GM12892 (cell line): Measurements from ENCODE around the gene LIN37.

ENCODE experiments used
- POLR2A ChIP-seq: IDR thresholded peaks from 2 replicates; pipeline ENCODE4 v1.6.1; 2011; ENCODE audit warnings: low read depth, low read length, control low read depth
- POLR2AphosphoS5 ChIP-seq: IDR thresholded peaks from 2 replicates; pipeline ENCODE4 v1.6.1; 2011; ENCODE audit warnings: low read depth, low read length, control low read depth
- TAF1 ChIP-seq: IDR thresholded peaks from 2 replicates; pipeline ENCODE4 v1.6.1; 2011; ENCODE audit warnings: low read depth, mild to moderate bottlenecking, control low read depth, low read length, borderline replicate concordance

GRCh38 chr19:35733180-35734125 lies 14.9 kb upstream of the LIN37 start:
- no peak for TF ChIP-seq POLR2A
- TF ChIP-seq POLR2AphosphoS5: no peak
- TF ChIP-seq TAF1: no peak
